ENCODE measurements around the gene STIP1. TPM values are rescaled to one million over a fixed set of nuclear protein-coding genes. Genes with fewer than 3 reads are reported as not detected.

The STIP1 gene
- total and polyA plus RNA-seq, 9 of the 15 experiments (the other 6 are each of a cell fraction or from before 2014, with no cell fraction given) = 58.1 to 465 (median 346) TPM

DNA sequence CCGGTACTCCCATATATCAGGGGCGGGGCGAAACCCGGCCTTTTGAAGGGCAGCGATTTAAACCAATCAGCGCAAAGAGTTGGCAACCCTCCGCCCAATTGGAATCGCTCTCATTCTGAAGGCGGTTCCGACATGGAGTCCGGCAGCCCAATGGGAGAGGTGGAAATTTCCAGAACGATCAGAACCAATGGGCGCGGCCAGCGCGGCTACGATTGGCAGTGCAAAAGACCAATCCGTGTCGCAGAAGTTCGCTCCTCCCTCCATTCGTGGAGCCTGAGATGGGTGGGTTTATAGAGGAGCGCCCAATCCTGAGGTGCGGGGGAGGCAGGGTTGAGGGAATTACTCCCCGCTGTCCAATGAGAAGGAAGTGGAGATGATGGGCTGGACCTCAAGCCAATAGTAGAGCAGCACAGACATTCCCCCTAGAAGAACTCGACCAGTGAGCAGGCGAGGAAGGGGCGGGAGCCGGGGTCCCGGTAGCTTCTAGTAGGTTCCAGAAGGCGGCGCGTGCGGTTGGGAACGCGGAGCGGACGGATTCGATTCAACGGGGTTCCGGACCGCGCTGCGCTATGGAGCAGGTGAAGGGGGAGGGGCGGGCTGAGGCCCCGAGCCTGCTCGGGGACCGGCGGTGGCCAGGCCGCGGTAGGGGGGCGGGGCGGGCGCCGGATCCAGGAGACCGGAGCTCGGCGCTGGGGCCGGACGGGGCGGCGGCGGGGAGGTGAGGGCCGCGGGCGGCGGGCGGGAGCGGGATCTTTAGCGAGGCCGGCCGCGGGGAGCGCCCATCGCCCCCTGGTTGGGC lies at the start of gene STIP1 (continued):
- TF ChIP-seq, protein P1, sequence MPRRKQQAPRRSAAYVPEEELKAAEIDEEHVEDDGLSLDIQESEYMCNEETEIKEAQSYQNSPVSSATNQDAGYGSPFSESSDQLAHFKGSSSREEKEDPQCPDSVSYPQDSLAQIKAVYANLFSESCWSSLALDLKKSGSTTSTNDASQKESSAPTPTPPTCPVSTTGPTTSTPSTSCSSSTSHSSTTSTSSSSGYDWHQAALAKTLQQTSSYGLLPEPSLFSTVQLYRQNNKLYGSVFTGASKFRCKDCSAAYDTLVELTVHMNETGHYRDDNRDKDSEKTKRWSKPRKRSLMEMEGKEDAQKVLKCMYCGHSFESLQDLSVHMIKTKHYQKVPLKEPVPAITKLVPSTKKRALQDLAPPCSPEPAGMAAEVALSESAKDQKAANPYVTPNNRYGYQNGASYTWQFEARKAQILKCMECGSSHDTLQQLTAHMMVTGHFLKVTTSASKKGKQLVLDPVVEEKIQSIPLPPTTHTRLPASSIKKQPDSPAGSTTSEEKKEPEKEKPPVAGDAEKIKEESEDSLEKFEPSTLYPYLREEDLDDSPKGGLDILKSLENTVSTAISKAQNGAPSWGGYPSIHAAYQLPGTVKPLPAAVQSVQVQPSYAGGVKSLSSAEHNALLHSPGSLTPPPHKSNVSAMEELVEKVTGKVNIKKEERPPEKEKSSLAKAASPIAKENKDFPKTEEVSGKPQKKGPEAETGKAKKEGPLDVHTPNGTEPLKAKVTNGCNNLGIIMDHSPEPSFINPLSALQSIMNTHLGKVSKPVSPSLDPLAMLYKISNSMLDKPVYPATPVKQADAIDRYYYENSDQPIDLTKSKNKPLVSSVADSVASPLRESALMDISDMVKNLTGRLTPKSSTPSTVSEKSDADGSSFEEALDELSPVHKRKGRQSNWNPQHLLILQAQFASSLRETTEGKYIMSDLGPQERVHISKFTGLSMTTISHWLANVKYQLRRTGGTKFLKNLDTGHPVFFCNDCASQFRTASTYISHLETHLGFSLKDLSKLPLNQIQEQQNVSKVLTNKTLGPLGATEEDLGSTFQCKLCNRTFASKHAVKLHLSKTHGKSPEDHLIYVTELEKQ (CRISPR knock-in tag; IDR thresholded peaks at IDR 0.05) = no peak
- TF ChIP-seq, protein P2, sequence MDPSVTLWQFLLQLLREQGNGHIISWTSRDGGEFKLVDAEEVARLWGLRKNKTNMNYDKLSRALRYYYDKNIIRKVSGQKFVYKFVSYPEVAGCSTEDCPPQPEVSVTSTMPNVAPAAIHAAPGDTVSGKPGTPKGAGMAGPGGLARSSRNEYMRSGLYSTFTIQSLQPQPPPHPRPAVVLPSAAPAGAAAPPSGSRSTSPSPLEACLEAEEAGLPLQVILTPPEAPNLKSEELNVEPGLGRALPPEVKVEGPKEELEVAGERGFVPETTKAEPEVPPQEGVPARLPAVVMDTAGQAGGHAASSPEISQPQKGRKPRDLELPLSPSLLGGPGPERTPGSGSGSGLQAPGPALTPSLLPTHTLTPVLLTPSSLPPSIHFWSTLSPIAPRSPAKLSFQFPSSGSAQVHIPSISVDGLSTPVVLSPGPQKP (CRISPR knock-in tag; IDR thresholded peaks at IDR 0.05) = no peak
- TF ChIP-seq RBBP5 (IDR thresholded peaks at IDR 0.05; ENCODE audit: borderline replicate concordance, insufficient read depth, low read length, poor library complexity, severe bottlenecking) = no peak
- TF ChIP-seq, protein P3, sequence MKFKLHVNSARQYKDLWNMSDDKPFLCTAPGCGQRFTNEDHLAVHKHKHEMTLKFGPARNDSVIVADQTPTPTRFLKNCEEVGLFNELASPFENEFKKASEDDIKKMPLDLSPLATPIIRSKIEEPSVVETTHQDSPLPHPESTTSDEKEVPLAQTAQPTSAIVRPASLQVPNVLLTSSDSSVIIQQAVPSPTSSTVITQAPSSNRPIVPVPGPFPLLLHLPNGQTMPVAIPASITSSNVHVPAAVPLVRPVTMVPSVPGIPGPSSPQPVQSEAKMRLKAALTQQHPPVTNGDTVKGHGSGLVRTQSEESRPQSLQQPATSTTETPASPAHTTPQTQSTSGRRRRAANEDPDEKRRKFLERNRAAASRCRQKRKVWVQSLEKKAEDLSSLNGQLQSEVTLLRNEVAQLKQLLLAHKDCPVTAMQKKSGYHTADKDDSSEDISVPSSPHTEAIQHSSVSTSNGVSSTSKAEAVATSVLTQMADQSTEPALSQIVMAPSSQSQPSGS (CRISPR knock-in tag; IDR thresholded peaks at IDR 0.05) = no peak
- no peak for TF ChIP-seq HNRNPL (IDR thresholded peaks at IDR 0.05; ENCODE audit: low read depth, low read length)
- TF ChIP-seq, protein P4, sequence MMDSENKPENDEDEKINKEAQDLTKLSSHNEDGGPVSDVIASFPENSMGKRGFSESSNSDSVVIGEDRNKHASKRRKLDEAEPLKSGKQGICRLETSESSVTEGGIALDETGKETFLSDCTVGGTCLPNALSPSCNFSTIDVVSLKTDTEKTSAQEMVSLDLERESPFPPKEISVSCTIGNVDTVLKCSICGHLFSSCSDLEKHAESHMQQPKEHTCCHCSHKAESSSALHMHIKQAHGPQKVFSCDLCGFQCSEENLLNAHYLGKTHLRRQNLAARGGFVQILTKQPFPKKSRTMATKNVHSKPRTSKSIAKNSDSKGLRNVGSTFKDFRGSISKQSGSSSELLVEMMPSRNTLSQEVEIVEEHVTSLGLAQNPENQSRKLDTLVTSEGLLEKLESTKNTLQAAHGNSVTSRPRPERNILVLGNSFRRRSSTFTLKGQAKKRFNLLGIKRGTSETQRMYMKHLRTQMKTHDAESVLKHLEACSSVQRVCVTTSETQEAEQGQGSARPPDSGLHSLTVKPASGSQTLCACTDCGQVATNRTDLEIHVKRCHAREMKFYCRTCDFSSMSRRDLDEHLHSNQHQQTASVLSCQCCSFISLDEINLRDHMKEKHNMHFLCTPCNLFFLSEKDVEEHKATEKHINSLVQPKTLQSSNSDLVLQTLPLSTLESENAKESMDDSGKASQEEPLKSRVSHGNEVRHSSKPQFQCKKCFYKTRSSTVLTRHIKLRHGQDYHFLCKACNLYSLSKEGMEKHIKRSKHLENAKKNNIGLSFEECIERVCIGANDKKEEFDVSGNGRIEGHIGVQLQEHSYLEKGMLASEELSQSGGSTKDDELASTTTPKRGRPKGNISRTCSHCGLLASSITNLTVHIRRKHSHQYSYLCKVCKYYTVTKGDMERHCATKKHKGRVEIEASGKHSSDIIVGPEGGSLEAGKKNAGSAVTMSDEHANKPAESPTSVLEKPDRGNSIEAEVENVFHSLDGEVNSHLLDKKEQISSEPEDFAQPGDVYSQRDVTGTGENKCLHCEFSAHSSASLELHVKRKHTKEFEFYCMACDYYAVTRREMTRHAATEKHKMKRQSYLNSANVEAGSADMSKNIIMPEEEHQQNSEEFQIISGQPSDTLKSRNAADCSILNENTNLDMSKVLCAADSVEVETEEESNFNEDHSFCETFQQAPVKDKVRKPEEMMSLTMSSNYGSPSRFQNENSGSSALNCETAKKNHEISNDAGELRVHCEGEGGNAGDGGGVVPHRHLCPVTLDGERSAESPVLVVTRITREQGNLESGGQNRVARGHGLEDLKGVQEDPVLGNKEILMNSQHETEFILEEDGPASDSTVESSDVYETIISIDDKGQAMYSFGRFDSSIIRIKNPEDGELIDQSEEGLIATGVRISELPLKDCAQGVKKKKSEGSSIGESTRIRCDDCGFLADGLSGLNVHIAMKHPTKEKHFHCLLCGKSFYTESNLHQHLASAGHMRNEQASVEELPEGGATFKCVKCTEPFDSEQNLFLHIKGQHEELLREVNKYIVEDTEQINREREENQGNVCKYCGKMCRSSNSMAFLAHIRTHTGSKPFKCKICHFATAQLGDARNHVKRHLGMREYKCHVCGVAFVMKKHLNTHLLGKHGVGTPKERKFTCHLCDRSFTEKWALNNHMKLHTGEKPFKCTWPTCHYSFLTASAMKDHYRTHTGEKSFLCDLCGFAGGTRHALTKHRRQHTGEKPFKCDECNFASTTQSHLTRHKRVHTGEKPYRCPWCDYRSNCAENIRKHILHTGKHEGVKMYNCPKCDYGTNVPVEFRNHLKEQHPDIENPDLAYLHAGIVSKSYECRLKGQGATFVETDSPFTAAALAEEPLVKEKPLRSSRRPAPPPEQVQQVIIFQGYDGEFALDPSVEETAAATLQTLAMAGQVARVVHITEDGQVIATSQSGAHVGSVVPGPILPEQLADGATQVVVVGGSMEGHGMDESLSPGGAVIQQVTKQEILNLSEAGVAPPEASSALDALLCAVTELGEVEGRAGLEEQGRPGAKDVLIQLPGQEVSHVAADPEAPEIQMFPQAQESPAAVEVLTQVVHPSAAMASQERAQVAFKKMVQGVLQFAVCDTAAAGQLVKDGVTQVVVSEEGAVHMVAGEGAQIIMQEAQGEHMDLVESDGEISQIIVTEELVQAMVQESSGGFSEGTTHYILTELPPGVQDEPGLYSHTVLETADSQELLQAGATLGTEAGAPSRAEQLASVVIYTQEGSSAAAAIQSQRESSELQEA (IDR thresholded peaks at IDR 0.05; ENCODE audit: low read depth) = no peak
- peak; percentile 74 for TF ChIP-seq RBFOX2 (IDR thresholded peaks at IDR 0.05; ENCODE audit: low read depth, low read length)
- no peak for TF ChIP-seq SRSF3 (IDR thresholded peaks at IDR 0.05; ENCODE audit: insufficient read depth, low read length)
- no peak for TF ChIP-seq RBM14 (IDR thresholded peaks at IDR 0.05; ENCODE audit: borderline replicate concordance, insufficient read depth, low read depth, low read length)
- no peak for TF ChIP-seq GATAD2A (IDR thresholded peaks at IDR 0.05)
- TF ChIP-seq ZNF79 (CRISPR knock-in tag; IDR thresholded peaks at IDR 0.05; ENCODE audit: low read depth) = no peak
- TF ChIP-seq EP300 (IDR thresholded peaks at IDR 0.05; ENCODE audit: low read length) = peak; percentile 59; the same call in 1 of the 2 replicates
